Astrocyte (in vitro differentiated cells and primary cell): ENCODE data around the gene A4GNT. TPM values are rescaled to one million over a fixed set of nuclear protein-coding genes. Genes with fewer than 3 reads are reported as not detected.

ENCODE experiments used
- DNase-seq: peaks from one replicate; pipeline ENCODE4 v3.0.0-alpha.2; 2010; ENCODE audit warnings: low read depth
- FAIRE-seq: peaks from 2 replicates; lab custom pipeline; 2011; peaks lifted over from hg19 to GRCh38; lab: Jason Lieb, UNC
- H2AFZ ChIP-seq: 2 replicates; pipeline ENCODE4 v1.6.0; 2012; ENCODE audit warnings: low read depth, low read length, inconsistent platforms
- H3K27ac ChIP-seq: 2 replicates; pipeline ENCODE4 v1.5.1; 2011; ENCODE audit warnings: low read depth, low read length, inconsistent platforms
- H3K27me3 ChIP-seq: 2 replicates; pipeline ENCODE4 v1.6.0; 2011; ENCODE audit warnings: low read length, inconsistent platforms; ENCODE audit not compliant: insufficient read depth
- H3K36me3 ChIP-seq: 2 replicates; pipeline ENCODE4 v1.5.1; 2011; ENCODE audit warnings: low read length, inconsistent platforms; ENCODE audit not compliant: insufficient read depth
- H3K4me1 ChIP-seq: 2 replicates; pipeline ENCODE4 v1.5.1; 2011; ENCODE audit warnings: low read length, inconsistent platforms; ENCODE audit not compliant: insufficient read depth
- H3K4me2 ChIP-seq: 2 replicates; pipeline ENCODE4 v1.6.0; 2012; ENCODE audit warnings: low read length, inconsistent platforms
- H3K4me3 ChIP-seq: 2 replicates; pipeline ENCODE4 v1.5.1; 2011; ENCODE audit warnings: low read depth, mild to moderate bottlenecking, low read length, inconsistent platforms; ENCODE audit not compliant: insufficient read depth
- H3K79me2 ChIP-seq: 2 replicates; pipeline ENCODE4 v1.6.0; 2012; ENCODE audit warnings: mild to moderate bottlenecking, low read length, inconsistent platforms; ENCODE audit not compliant: insufficient read depth
- H3K9ac ChIP-seq: 2 replicates; pipeline ENCODE4 v1.6.0; 2012; ENCODE audit warnings: mild to moderate bottlenecking, low read length, inconsistent platforms
- H3K9me3 ChIP-seq: 2 replicates; pipeline ENCODE4 v1.5.1; 2012; ENCODE audit warnings: low read depth, mild to moderate bottlenecking, low read length, inconsistent platforms; ENCODE audit not compliant: insufficient read depth
- H4K20me1 ChIP-seq: 2 replicates; pipeline ENCODE4 v1.6.0; 2012; ENCODE audit warnings: low read length, inconsistent platforms; ENCODE audit not compliant: insufficient read depth
- H3K27ac Mint-ChIP-seq: one replicate; pipeline ENCODE4 v1.8.0; 2021; ENCODE audit warnings: mild to moderate bottlenecking, mixed read lengths; ENCODE audit not compliant: unreplicated experiment
- H3K27me3 Mint-ChIP-seq: one replicate; pipeline ENCODE4 v1.8.0; 2021; ENCODE audit warnings: low read depth, mixed read lengths; ENCODE audit not compliant: unreplicated experiment
- H3K36me3 Mint-ChIP-seq: one replicate; pipeline ENCODE4 v1.8.0; 2021; ENCODE audit warnings: low read depth, mixed read lengths; ENCODE audit not compliant: unreplicated experiment
- H3K4me1 Mint-ChIP-seq: one replicate; pipeline ENCODE4 v1.8.0; 2021; ENCODE audit warnings: low read depth, mixed read lengths; ENCODE audit not compliant: unreplicated experiment
- H3K4me3 Mint-ChIP-seq: one replicate; pipeline ENCODE4 v1.8.0; 2021; ENCODE audit warnings: mild to moderate bottlenecking, moderate library complexity, mixed read lengths; ENCODE audit not compliant: unreplicated experiment
- H3K9me3 Mint-ChIP-seq: one replicate; pipeline ENCODE4 v1.8.0; 2021; ENCODE audit warnings: mild to moderate bottlenecking, mixed read lengths; ENCODE audit not compliant: unreplicated experiment
- CTCF ChIP-seq: IDR thresholded peaks from 2 replicates; pipeline ENCODE4 v1.5.1; 2011; ENCODE audit warnings: low read depth, mild to moderate bottlenecking, inconsistent platforms, low read length, moderate library complexity; ENCODE audit not compliant: insufficient read depth
- EZH2 ChIP-seq: IDR thresholded peaks from 2 replicates; pipeline ENCODE4 v1.6.1; 2012; ENCODE audit warnings: mild to moderate bottlenecking, low read length, inconsistent platforms; ENCODE audit not compliant: insufficient read depth
- total RNA-seq: library from RNA; stranded (reverse); gene quantifications from 2 replicates; pipeline ENCODE4 v1.2.1, GENCODE V29; 2021

A4GNT gene
- total RNA-seq, 1 donor from 2014 or later = not detected

GRCh38 chr3:138135833-138136194 lies 3.6 kb upstream of the A4GNT start:
- Mint-ChIP-seq H3K4me1 (peaks cover 3% of the 10 kb centered on the region), H3K36me3 (no peaks in the 10 kb centered on the region), H3K4me3 (no peak overlapping the region), H3K27me3 (no peaks in the 10 kb centered on the region), H3K27ac (no peak overlapping the region), H3K9me3 (no peaks in the 10 kb centered on the region)
- H3K4me2 ChIP-seq = no peak overlapping the region
- no peak overlapping the region for H3K9ac ChIP-seq
- H3K36me3 ChIP-seq = no peaks in the 10 kb centered on the region
- FAIRE-seq (no peak), DNase-seq (no peak)
- no peak overlapping the region for H3K4me3 ChIP-seq
- no peaks in the 10 kb centered on the region for H4K20me1 ChIP-seq
- no peaks in the 10 kb centered on the region for H3K79me2 ChIP-seq
- no peak for TF ChIP-seq CTCF
- no peak for TF ChIP-seq EZH2
- H2AFZ ChIP-seq = no peak overlapping the region
- no peaks in the 10 kb centered on the region for H3K9me3 ChIP-seq
- H3K27ac ChIP-seq = no peak overlapping the region
- H3K27me3 ChIP-seq = no peaks in the 10 kb centered on the region
- H3K4me1 ChIP-seq = no peaks in the 10 kb centered on the region

GRCh38 chr3:138135146-138135832 lies 3.1 kb upstream of the A4GNT start:
- Histone ChIP-seq H3K79me2 (no peaks in the 10 kb centered on the region), H3K4me1 (no peaks in the 10 kb centered on the region), H2AFZ (no peak overlapping the region), H3K27ac (no peak overlapping the region), H3K36me3 (no peaks in the 10 kb centered on the region), H4K20me1 (no peaks in the 10 kb centered on the region), H3K4me3 (no peak overlapping the region), H3K4me2 (no peak overlapping the region), H3K9me3 (no peaks in the 10 kb centered on the region), H3K9ac (no peak overlapping the region), H3K27me3 (no peaks in the 10 kb centered on the region)
- Mint-ChIP-seq H3K4me1 (no peaks in the 10 kb centered on the region), H3K36me3 (no peaks in the 10 kb centered on the region), H3K27me3 (no peaks in the 10 kb centered on the region), H3K9me3 (no peaks in the 10 kb centered on the region), H3K27ac (no peak overlapping the region), H3K4me3 (no peak overlapping the region)
- FAIRE-seq (no peak), DNase-seq (no peak)
- no peak for TF ChIP-seq CTCF
- TF ChIP-seq EZH2 = no peak

GRCh38 chr3:138127636-138128365 lies 4.4 kb downstream of the A4GNT start:
- no peak for DNase-seq
- Mint-ChIP-seq H3K27ac (no peak overlapping the region), H3K9me3 (peaks cover 4% of the 10 kb centered on the region), H3K4me1 (peaks cover 14% of the 10 kb centered on the region), H3K36me3 (peaks cover 2% of the 10 kb centered on the region), H3K4me3 (no peak overlapping the region), H3K27me3 (peaks cover 3% of the 10 kb centered on the region)
- Histone ChIP-seq H3K27me3 (peaks cover 3% of the 10 kb centered on the region), H4K20me1 (no peaks in the 10 kb centered on the region), H3K4me2 (no peak overlapping the region), H3K79me2 (no peaks in the 10 kb centered on the region), H3K4me1 (peaks cover 12% of the 10 kb centered on the region), H3K36me3 (no peaks in the 10 kb centered on the region), H3K27ac (no peak overlapping the region), H2AFZ (no peak overlapping the region), H3K4me3 (no peak overlapping the region), H3K9ac (no peak overlapping the region), H3K9me3 (peaks cover 8% of the 10 kb centered on the region)
- no peak for FAIRE-seq
- TF ChIP-seq EZH2 = no peak
- no peak for TF ChIP-seq CTCF
